Smooth muscle cell (in vitro differentiated cells): ENCODE data around the gene MRPS7. TPM values are rescaled to one million over a fixed set of nuclear protein-coding genes. Genes with fewer than 3 reads are reported as not detected.

Experiments used
- DNase-seq: peaks from one replicate; lab custom pipeline; 2025; ENCODE audit not compliant: unreplicated experiment; lab: John Stamatoyannopoulos, UW
- H2AFZ ChIP-seq: fragments of 200-600 bp; sonication (generic); 2 replicates; pipeline ENCODE4 v1.6.0; 2016; ENCODE audit warnings: antibody characterized with exemption, low read depth, mild to moderate bottlenecking
- H3F3A ChIP-seq: fragments of 200-600 bp; sonication (generic); 2 replicates; pipeline ENCODE4 v1.6.0; 2017; ENCODE audit warnings: antibody characterized with exemption, low read depth
- H3K27ac ChIP-seq: fragments of 200-600 bp; sonication (generic); 2 replicates; pipeline ENCODE4 v1.5.1; 2016; ENCODE audit warnings: low read depth, mild to moderate bottlenecking
- H3K27me3 ChIP-seq: fragments of 200-600 bp; sonication (generic); 2 replicates; pipeline ENCODE4 v1.6.1; 2016; ENCODE audit warnings: low read depth, mild to moderate bottlenecking
- H3K36me3 ChIP-seq: fragments of 200-600 bp; sonication (generic); 2 replicates; pipeline ENCODE4 v1.5.1; 2016; ENCODE audit warnings: low read depth
- H3K4me1 ChIP-seq: fragments of 200-600 bp; sonication (generic); 2 replicates; pipeline ENCODE4 v1.5.1; 2016; ENCODE audit warnings: low read depth
- H3K4me2 ChIP-seq: fragments of 200-600 bp; sonication (generic); 2 replicates; pipeline ENCODE4 v1.6.0; 2016; ENCODE audit warnings: mild to moderate bottlenecking
- H3K4me3 ChIP-seq: fragments of 200-600 bp; sonication (generic); 2 replicates; pipeline ENCODE4 v1.5.1; 2016; ENCODE audit warnings: mild to moderate bottlenecking
- H3K79me2 ChIP-seq: fragments of 200-600 bp; sonication (generic); 2 replicates; pipeline ENCODE4 v1.6.0; 2016; ENCODE audit warnings: low read depth, mild to moderate bottlenecking
- H3K9ac ChIP-seq: fragments of 200-600 bp; sonication (generic); 2 replicates; pipeline ENCODE4 v1.6.0; 2016; ENCODE audit warnings: low read depth
- H3K9me3 ChIP-seq: fragments of 200-600 bp; sonication (generic); replicated peaks from 2 replicates; pipeline ENCODE4 v1.5.1; 2016; ENCODE audit warnings: low read depth
- H4K20me1 ChIP-seq: fragments of 200-600 bp; sonication (generic); 2 replicates; pipeline ENCODE4 v1.6.0; 2016; ENCODE audit warnings: low read depth
- CTCF ChIP-seq: fragments of 200-600 bp; sonication (generic); IDR thresholded peaks from 2 replicates; pipeline ENCODE4 v1.5.1; 2017; ENCODE audit warnings: borderline replicate concordance, mild to moderate bottlenecking, antibody characterized with exemption; ENCODE audit not compliant: insufficient read depth, poor library complexity, severe bottlenecking
- WGBS: methylation state at CpG from one replicate; pipeline ENCODE4 v1.1.7; 2016; ENCODE audit warnings: low lambda C conversion rate; 5-methylcytosine and 5-hydroxymethylcytosine counted together
- polyA plus RNA-seq: library from polyadenylated mRNA; unstranded; fragments of >200 nt; fragmentation: Nextera tagmentation; extraction: Ambion mirVana; gene quantifications from 2 replicates; pipeline ENCODE4 v1.2.1, GENCODE V29; 2016
- total RNA-seq: library from RNA; depleted of rRNA; stranded (reverse); fragments of >200 nt; gene quantifications from 2 replicates; pipeline ENCODE4 v1.2.3, GENCODE V29; 2014

Gene MRPS7
- total and polyA plus RNA-seq, 2 experiments from 2014 or later = 35.1 to 97.2 TPM

DNA sequence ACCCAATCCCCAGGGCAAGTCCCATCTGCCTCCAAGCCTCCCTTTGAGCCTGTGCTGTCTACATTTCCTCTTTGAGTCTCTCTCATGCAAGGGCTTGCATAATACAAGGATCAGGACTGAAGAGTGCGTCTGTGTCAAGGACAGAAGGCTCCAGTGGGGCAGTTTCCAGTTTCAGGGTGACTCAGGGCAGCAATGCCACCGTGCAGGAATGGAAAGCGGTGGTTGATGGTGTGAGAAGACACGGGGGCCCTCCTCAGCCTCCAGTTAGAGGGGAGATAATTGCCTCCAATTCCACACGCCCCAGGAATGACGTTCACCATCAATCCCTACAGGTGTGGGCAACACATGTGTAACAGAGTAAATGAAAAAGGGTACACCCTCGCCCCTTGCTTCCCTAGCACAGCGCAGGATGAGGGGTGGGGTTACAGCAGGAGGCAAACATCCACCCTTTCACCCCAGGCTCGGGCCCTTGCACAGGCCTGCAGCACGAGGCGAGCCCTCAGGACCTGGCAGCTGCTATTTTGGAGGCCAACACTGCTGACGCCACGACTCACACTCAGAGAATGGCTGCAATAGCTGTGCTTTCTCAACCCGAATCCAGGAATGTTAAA lies 52.4 kb downstream of the MRPS7 start:
- no peaks in the 10 kb centered on the region for H3K4me1 ChIP-seq
- H2AFZ ChIP-seq = no peak overlapping the region
- no peak for DNase-seq
- WGBS = 82% methylated on average over 14 of the region's 14 CpGs
- no peaks in the 10 kb centered on the region for H3K79me2 ChIP-seq
- no peak overlapping the region for H3K4me3 ChIP-seq
- no peak overlapping the region for H3K4me2 ChIP-seq
- H4K20me1 ChIP-seq = no peaks in the 10 kb centered on the region
- TF ChIP-seq CTCF = no peak
- no peak overlapping the region for H3K9ac ChIP-seq
- no peak overlapping the region for H3K27ac ChIP-seq
- H3F3A ChIP-seq = no peaks in the 10 kb centered on the region
- no peaks in the 10 kb centered on the region for H3K27me3 ChIP-seq
- H3K36me3 ChIP-seq = no peaks in the 10 kb centered on the region
- no peaks in the 10 kb centered on the region for H3K9me3 ChIP-seq

DNA sequence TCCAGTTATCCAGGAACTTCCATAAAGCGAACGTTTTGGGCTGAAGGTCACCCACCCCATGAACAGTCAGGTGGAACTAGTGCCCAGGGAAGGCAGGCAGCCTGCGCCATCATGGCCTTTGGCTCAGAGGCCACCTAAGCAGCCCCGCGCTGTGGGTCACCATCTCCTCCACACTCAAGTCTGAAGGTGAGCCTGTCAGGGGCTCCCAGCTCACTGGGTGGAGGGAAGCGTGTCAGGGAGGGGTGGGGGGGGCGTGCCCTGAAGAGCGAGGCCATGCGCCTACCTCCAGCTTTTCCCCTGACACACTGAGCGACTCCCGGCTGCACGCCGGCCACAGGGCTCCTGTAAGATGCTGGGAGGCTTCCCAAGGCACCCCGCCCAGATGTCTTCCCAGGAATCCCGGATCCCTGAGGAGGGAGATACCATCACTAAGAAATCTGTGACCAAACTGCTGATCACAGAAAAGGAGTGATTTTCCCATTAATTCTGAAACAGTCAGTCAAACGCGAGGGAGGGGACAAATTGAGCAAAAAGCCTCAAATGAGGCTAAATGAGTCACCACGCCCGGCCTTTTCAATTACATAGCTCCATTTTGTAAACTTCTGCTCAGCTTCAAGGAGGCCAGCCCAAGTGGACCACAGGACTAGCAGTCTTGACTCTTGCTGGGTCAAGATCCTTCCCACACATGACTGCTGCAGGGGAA lies 54.0 kb downstream of the MRPS7 start:
- Histone ChIP-seq H3K27ac (no peak overlapping the region), H3K27me3 (no peaks in the 10 kb centered on the region), H3K4me3 (no peak overlapping the region), H3K9me3 (no peaks in the 10 kb centered on the region), H3K4me1 (no peaks in the 10 kb centered on the region), H3K9ac (no peak overlapping the region), H3F3A (no peaks in the 10 kb centered on the region), H3K36me3 (no peaks in the 10 kb centered on the region), H2AFZ (no peak overlapping the region), H3K79me2 (no peaks in the 10 kb centered on the region), H4K20me1 (no peaks in the 10 kb centered on the region), H3K4me2 (no peak overlapping the region)
- WGBS = 85% methylated on average over 19 of the region's 19 CpGs
- no peak for TF ChIP-seq CTCF
- no peak for DNase-seq

Other genes starting within 250 kb of the MRPS7 start
- gene MRPL58, start 249.2 kb upstream of the MRPS7 start, total RNA-seq = 36.8 and 75.6 TPM in 2 replicates
- 36.2 and 41.4 TPM in 2 replicates for gene MRPL58, start 249.2 kb upstream of the MRPS7 start, polyA plus RNA-seq
- gene ATP5PD, start 214.9 kb upstream of the MRPS7 start, total RNA-seq = 233 and 309 TPM in 2 replicates
- gene ATP5PD, start 214.9 kb upstream of the MRPS7 start, polyA plus RNA-seq = 318 and 321 TPM in 2 replicates
- gene KCTD2, start 214.7 kb upstream of the MRPS7 start, total RNA-seq = 18.2 and 27.3 TPM in 2 replicates
- gene KCTD2, start 214.7 kb upstream of the MRPS7 start, polyA plus RNA-seq = 11.1 and 12.7 TPM in 2 replicates
- 11.1 and 17.1 TPM in 2 replicates for gene SLC16A5, start 173.9 kb upstream of the MRPS7 start, total RNA-seq
- 19.5 and 22.0 TPM in 2 replicates for gene SLC16A5, start 173.9 kb upstream of the MRPS7 start, polyA plus RNA-seq
- 3.0 and 6.8 TPM in 2 replicates for gene ARMC7, start 151.9 kb upstream of the MRPS7 start, total RNA-seq
- gene ARMC7, start 151.9 kb upstream of the MRPS7 start, polyA plus RNA-seq = 1.8 and 3.5 TPM in 2 replicates
- gene NT5C, start 130.1 kb upstream of the MRPS7 start, total RNA-seq = 25.8 and 39.9 TPM in 2 replicates
- 46.8 and 53.5 TPM in 2 replicates for gene NT5C, start 130.1 kb upstream of the MRPS7 start, polyA plus RNA-seq
- gene JPT1, start 107.4 kb upstream of the MRPS7 start, total RNA-seq = 103 and 141 TPM in 2 replicates
- gene JPT1, start 107.4 kb upstream of the MRPS7 start, polyA plus RNA-seq = 240 and 288 TPM in 2 replicates
- 104 and 111 TPM in 2 replicates for gene SUMO2, start 78.9 kb upstream of the MRPS7 start, total RNA-seq
- gene SUMO2, start 78.9 kb upstream of the MRPS7 start, polyA plus RNA-seq = 416 and 419 TPM in 2 replicates
- 24.0 and 29.2 TPM in 2 replicates for gene NUP85, start 56.2 kb upstream of the MRPS7 start, total RNA-seq
- 43.2 and 48.0 TPM in 2 replicates for gene NUP85, start 56.2 kb upstream of the MRPS7 start, polyA plus RNA-seq
- 16.1 and 20.5 TPM in 2 replicates for gene GGA3, start 273 bp upstream of the MRPS7 start, total RNA-seq
- gene GGA3, start 273 bp upstream of the MRPS7 start, polyA plus RNA-seq = 23.7 and 23.9 TPM in 2 replicates
- gene MIF4GD, start 9.4 kb downstream of the MRPS7 start, total RNA-seq = 5.3 and 6.2 TPM in 2 replicates
- gene MIF4GD, start 9.4 kb downstream of the MRPS7 start, polyA plus RNA-seq = 17.0 and 20.8 TPM in 2 replicates
- gene SLC25A19, start 27.6 kb downstream of the MRPS7 start, total RNA-seq = 1.9 and 2.4 TPM in 2 replicates
- 3.6 and 6.9 TPM in 2 replicates for gene SLC25A19, start 27.6 kb downstream of the MRPS7 start, polyA plus RNA-seq
- gene GRB2, start 143.8 kb downstream of the MRPS7 start, total RNA-seq = 62.4 and 76.5 TPM in 2 replicates
- gene GRB2, start 143.8 kb downstream of the MRPS7 start, polyA plus RNA-seq = 80.1 and 83.2 TPM in 2 replicates
- gene TMEM94, start 194.8 kb downstream of the MRPS7 start, total RNA-seq = 18.4 and 35.9 TPM in 2 replicates
- 25.9 and 26.3 TPM in 2 replicates for gene TMEM94, start 194.8 kb downstream of the MRPS7 start, polyA plus RNA-seq